Gastrocnemius medialis (tissue), 4 donors: ENCODE measurements around the gene TMEM163.

Experiments
- POLR2A ChIP-seq, 2 donors: fragments of 450-650 bp; IDR thresholded peaks; one replicate each; pipeline ENCODE4 v1.6.1; 2017; ENCODE audit warnings: antibody characterized with exemption in 2 of 2, mild to moderate bottlenecking in 2 of 2, moderate library complexity in 2 of 2
- TF ChIP-seq, protein P1 (sequence below), 5 experiments: fragments of 450-650 bp in 3 of 5; fragments of 200-600 bp in 2 of 5; sonication (generic) in 2 of 5; IDR thresholded peaks in 4 of 5; conservative IDR thresholded peaks in 1 of 5; 1 replicate in 4 of 5; 2 replicates in 1 of 5; pipeline ENCODE4 v1.5.1; 2016 to 2019; ENCODE audit warnings: antibody characterized with exemption in 5 of 5, mild to moderate bottlenecking in 3 of 5, moderate library complexity in 3 of 5

GRCh38 chr2:134625311-134625710 is 93.5 kb downstream of the TMEM163 start:
- TF ChIP-seq, protein P1, sequence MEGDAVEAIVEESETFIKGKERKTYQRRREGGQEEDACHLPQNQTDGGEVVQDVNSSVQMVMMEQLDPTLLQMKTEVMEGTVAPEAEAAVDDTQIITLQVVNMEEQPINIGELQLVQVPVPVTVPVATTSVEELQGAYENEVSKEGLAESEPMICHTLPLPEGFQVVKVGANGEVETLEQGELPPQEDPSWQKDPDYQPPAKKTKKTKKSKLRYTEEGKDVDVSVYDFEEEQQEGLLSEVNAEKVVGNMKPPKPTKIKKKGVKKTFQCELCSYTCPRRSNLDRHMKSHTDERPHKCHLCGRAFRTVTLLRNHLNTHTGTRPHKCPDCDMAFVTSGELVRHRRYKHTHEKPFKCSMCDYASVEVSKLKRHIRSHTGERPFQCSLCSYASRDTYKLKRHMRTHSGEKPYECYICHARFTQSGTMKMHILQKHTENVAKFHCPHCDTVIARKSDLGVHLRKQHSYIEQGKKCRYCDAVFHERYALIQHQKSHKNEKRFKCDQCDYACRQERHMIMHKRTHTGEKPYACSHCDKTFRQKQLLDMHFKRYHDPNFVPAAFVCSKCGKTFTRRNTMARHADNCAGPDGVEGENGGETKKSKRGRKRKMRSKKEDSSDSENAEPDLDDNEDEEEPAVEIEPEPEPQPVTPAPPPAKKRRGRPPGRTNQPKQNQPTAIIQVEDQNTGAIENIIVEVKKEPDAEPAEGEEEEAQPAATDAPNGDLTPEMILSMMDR (IDR thresholded peaks at IDR 0.05 in 4 of 5, conservative IDR thresholded peaks at IDR 0.05 in 1 of 5), result no peak
- no peak for TF ChIP-seq POLR2A (IDR thresholded peaks at IDR 0.05)
